Activated naive CD8-positive, alpha-beta T cell treated with anti-CD3 and anti-CD28 coated beads, Interleukin-2, amount 50 U/mL, for 16 hours (primary cell): ENCODE measurements around the gene SH3GLB2.
"Not testable (repeated sequence)": the region's sequence is repeated elsewhere in the genome, so short reads cannot be mapped to it uniquely, and the experiment has no call there.

ENCODE experiments used
- DNase-seq: peaks from one replicate; pipeline ENCODE4 v3.0.0-alpha.2; 2020; ENCODE audit warnings: low read depth, low spot score

SH3GLB2 gene

GRCh38 chr9:129053020-129053419 lies 24.9 kb upstream of the SH3GLB2 start:
- no peak for DNase-seq

GRCh38 chr9:129052592-129052991 lies 24.5 kb upstream of the SH3GLB2 start:
- DNase-seq = no peak

- no peak for DNase-seq
These were observed 13.9 kb upstream of the SH3GLB2 start for GRCh38 chr9:129042016-129042415.

DNA sequence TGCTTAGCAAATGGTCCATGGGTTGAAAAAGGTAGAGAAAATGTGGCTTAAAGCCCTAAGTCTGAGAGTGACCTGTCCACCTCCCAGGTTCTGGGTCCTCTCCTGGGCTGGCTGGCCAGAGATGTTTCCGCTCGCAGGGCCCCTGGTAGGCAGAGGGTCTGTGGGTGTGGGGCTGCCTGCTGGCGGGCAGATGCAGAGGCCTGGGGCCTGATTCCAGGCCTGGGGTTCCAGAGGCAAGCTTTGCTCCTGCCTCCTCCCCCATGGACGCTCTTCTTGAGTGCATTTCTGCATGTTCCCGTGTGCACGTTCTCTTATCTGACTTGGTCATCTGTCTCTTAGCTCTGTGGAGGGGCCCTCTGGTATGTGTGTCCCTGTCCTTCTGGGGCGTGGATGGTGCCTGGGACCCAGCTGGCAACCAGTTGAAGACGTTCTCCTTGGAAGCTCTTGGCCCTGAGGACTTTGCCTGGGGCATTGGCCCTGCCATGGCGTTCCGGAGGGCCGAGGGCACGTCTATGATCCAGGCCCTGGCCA lies 12.0 kb upstream of the SH3GLB2 start:
- no peak for DNase-seq

DNA sequence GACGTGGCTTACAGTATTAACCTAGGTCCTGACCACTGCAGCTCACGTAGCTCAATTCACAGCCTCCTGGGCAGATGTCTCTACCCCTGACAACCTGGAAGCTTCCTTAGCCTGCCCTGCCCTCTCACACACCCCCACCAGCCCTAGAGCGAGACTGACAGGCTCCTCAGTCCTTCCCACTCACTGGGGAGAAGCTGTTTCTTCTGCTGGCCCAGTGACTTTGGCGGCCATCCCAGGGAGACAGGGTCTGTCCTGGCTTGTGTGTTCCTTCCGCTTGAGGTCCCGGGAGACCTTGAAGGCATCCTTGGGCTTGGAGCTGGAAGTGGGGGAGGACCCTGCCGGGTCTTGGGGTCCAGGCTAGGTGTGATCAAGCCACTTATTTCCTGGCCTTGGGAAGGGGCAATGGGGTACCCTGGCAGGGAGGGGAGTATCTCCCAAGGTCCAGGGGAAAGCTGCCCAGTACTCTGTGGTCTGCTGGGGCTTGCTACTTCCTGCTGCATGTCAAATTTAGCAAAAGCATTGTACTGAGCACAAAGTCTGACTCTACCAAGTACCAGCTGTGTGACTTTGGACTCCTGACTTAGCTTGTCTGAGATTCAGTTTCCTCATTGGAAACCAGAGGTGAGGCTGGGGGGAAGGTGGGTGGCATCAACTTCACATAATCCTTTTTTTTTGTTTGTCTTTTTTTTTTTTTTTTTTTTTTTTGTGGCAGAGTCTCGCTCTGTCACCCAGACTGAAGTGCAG lies 10.2 kb upstream of the SH3GLB2 start:
- DNase-seq = no peak

DNA sequence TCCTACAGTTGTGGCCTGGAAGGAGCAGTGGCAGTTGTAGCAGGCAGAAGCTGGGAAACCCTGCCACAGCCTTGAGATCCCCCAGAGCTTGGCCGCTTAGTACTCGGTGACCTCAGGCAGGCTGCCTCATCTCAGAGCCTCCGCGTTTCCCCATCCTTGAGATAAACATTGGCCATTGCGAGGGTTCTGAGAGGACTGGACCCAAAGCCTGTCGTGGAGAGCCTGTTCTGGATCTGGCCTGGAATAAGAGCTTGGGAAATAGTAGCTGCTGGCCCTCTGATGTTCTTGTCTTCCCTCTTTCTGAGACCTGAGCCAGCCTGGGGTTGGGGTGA lies 9.6 kb upstream of the SH3GLB2 start:
- no peak for DNase-seq

DNA sequence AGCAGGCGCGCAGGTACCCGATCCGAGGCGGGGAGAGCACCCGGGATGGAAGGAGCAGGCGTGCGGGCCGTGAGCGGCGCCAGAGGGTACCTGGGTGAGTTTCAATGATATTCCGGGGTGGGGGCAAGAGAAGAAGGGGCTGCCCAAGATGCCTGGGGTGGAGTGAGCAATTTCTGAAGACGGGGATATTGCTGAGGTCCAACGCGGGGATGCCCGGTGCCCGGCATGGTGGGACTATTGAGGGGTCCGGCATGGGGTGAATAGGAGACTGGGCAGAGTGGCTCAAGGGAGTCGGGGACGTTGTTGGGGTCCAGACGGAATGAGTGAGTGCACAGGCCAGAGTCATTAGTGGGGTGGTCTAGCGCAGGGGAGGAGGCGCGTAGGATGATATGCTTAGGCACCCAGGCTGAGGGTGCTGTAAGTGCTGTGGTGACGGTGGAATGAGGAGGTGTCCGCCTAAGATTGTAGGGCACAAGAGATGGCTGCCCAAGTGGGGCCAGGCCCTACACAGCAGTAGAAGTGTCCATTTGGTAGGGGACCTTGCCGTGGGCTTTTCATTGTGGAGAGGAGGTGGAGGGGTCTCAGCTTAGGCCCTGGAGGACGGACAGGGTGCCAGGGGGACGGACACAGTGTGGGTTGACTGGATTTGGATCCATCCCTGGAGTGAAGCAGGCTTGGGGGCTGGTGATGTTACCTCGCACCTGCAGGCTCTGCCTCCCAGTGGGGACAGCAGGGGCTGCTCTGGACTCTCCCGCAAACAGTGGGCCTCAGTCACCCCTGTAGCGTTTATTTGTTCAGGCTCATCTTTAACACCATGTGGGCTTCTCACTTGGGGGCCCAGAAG lies 9.0 kb upstream of the SH3GLB2 start:
- no peak for DNase-seq

GRCh38 chr9:129036241-129036922 lies 8.3 kb upstream of the SH3GLB2 start, which contains the start of gene MIGA2:
Gene MIGA2 (plus strand): TSS chr9:129036626. CDS start chr9:129040595, 3,969 bp downstream.
- peak; percentile 94 for DNase-seq

GRCh38 chr9:129035838-129036237 lies 7.7 kb upstream of the SH3GLB2 start:
- not testable (repeated sequence) for DNase-seq

GRCh38 chr9:129033216-129033615 lies 5.1 kb upstream of the SH3GLB2 start:
- no peak for DNase-seq

DNA sequence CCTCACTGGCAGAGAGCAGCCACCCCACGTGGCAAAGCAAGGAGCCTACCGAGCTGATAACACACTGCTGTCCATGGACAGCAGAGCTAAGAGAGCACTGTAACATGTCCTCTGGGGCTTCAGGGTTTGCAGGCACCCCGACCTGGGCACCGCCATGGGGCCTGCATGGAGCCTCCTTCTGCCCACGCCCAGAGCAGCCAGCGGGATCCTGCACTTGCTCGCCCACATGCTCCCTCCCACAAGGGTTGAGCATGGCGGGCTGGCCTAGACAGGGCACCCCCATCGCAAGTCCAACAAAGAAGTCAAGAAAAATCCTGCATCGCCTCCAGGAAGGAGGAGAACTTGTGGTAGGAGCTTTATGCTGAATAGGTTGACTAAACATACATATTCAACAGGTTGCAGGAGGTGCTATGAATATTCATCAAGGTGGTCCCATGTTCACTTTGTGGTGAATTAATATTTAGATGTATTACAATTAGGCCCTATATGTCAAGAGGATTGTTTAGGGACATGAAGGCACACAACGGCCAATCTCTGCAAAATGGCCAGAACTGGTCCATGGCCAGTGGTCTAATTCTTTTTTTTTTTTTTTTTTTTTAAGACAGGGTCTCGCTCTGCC lies 4.5 kb upstream of the SH3GLB2 start:
- DNase-seq = no peak

- DNase-seq = no peak
These were observed 3.4 kb upstream of the SH3GLB2 start for GRCh38 chr9:129031514-129031913.

DNA sequence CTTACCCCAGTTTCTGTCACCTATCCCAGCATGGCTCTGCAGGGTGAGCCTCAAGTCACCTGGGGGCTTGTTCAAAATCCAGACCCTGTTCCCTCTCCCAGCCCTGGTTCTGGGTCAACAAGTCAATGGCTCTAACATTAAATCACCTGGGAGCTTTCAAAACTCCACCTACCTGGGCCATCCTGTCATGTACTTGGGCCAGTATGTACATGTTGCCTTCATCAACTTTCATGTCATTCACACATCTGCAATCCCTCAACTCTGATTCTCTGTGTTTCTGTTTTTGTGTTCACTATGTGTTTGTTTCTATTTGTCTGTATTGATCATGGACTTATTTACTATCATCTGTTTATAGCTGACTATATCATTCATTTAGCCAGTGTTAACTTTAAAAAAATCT lies 2.1 kb upstream of the SH3GLB2 start:
- DNase-seq = no peak

DNA sequence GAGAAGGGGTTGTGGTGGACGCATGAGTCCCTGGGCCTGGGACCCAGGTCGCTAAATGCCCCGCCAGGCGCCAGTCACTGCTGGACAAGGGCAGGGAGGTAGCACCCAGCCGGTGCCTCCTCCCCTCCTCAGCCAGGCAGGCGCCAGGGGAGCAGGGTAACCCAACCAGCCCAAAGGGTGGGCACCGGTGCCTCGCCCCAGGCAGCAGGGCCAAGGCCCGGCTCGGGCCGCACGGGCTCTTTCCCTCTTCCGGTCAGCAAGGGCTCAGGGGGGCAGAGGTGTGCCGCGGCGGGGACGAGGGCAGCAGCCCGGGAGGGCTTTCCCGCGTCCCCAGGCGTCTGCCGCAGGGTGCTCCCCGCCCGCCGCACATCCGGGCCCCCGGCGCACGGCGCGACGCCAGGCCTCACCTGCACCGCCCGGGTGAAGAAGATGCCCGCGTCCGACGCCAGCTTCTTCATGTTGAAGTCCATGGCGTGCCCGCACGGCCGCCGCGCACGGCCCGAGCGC lies 393 bp downstream of the SH3GLB2 start:
- DNase-seq = peak; percentile 24

GRCh38 chr9:129027224-129027684 lies 877 bp downstream of the SH3GLB2 start:
- no peak for DNase-seq

DNA sequence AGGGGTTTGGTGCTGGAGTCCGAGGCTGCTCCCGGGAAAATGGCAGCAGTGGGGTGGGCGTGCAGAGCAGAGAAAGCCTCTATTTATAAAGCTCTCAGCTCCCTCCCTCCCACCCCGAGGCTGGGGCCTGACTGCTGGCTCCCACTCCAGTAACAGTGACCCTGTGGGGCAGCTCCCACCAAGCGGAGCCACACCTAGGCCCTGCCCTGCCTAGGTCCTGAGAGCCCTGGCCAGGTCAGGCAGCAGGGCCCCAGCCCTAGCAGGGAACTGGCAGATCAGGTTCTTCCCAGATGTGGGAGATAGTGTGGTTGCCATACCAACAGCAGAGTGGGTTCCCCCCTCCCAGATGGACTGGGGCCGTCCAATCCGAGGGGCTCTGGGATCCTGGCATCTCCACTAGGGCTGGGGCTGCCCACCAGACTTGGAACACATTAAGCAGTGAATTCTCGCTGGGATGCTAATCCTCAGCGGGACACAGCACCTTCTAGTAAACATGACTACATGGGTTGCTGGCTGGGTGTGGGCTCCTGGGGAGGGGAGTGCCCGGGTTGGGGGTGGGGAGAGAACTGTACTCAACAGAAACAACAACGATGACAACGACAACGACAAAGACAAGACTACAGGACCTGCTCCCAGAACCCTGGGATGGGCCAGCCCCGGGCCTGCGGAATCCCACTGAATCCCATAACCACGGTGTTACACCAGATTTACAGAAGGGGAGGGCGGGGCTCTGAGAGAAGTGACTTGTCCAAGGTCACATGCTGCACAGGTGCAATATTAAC lies 1.5 kb downstream of the SH3GLB2 start:
- DNase-seq = no peak

GRCh38 chr9:129023908-129024233 lies 4.3 kb downstream of the SH3GLB2 start:
- DNase-seq = no peak

GRCh38 chr9:129023036-129023907 lies 4.9 kb downstream of the SH3GLB2 start:
- DNase-seq = no peak

DNA sequence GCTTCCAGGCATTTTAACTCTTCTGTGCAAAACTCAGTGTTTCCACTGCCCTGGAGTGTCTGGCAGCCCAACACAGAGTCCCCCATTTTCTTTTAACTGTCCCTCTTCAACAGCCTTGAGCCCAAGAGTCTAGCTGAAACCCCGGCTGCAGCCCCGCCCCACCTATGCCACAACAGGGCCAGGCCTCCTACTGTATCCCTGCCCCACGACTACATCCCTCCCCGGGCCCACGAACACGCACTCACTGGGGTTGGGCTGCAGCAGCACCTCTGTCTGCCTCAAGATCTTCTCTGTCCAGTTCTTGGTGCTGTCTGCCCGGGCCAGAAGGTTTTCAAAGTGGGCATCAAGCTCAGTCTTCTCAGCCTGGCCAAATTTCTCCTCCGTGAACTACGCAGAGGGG lies 6.1 kb downstream of the SH3GLB2 start:
- DNase-seq = no peak

DNA sequence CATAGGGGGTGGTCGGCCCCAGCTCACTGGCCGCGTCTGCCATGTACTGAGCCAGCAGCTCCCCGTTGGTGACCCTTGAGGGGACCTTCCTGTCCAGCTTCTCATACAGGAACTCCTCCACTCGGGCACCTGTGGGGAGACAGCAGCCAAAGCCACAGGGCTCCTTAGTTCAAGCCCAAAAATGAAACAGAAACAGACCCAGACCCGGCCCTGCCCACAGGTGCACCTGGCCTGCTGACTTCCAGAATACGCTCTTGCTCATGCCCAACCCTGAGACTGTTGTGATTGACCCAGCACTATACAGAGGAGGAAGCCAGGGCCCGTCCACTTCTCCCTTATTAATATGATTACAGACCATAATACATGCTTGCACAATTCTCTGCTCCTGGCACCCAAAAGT lies 7.0 kb downstream of the SH3GLB2 start:
- no peak for DNase-seq
